Fibroblast of villous mesenchyme (primary cell): ENCODE measurements around the gene DMXL1. TPM values are rescaled to one million over a fixed set of nuclear protein-coding genes. Genes with fewer than 3 reads are reported as not detected.

Source experiments
- DNase-seq: peaks from one replicate; pipeline ENCODE4 v3.0.0-alpha.2; 2010; ENCODE audit warnings: low read depth
- H3K4me3 ChIP-seq: 2 replicates; pipeline ENCODE4 v1.5.1; 2011; ENCODE audit warnings: low read depth, mild to moderate bottlenecking, low read length
- CTCF ChIP-seq: IDR thresholded peaks from 2 replicates; pipeline ENCODE4 v1.5.1; 2012; ENCODE audit warnings: low read depth, mild to moderate bottlenecking, low read length; ENCODE audit not compliant: insufficient read depth
- total RNA-seq: library from RNA; depleted of rRNA; stranded (reverse); fragments of >200 nt; gene quantifications from 2 replicates; pipeline ENCODE4 v1.2.3, GENCODE V29; 2012

The DMXL1 gene
- total RNA-seq, 1 donor = 54.8 TPM

GRCh38 chr5:119076080-119076479, 5.2 kb downstream of the DMXL1 start:
- DNase-seq = no peak
- no peak overlapping the region for H3K4me3 ChIP-seq
- TF ChIP-seq CTCF = no peak

- DNase-seq = no peak
- TF ChIP-seq CTCF = no peak
- no peak overlapping the region for H3K4me3 ChIP-seq
Observed at GRCh38 chr5:119077444-119077843, 6.6 kb downstream of the DMXL1 start.

GRCh38 chr5:119078071-119078846, 7.4 kb downstream of the DMXL1 start:
- TF ChIP-seq CTCF = no peak
- DNase-seq = no peak
- H3K4me3 ChIP-seq = no peak overlapping the region

- peak; percentile 10 for DNase-seq
- no peak for TF ChIP-seq CTCF
- H3K4me3 ChIP-seq = no peak overlapping the region
Observed at GRCh38 chr5:119078861-119079260, 8.0 kb downstream of the DMXL1 start.

- no peak overlapping the region for H3K4me3 ChIP-seq
- DNase-seq = no peak
- TF ChIP-seq CTCF = no peak
Observed at GRCh38 chr5:119079318-119079921, 8.5 kb downstream of the DMXL1 start.

- no peak overlapping the region for H3K4me3 ChIP-seq
- DNase-seq = no peak
- no peak for TF ChIP-seq CTCF
Observed at GRCh38 chr5:119080936-119081335, 10.0 kb downstream of the DMXL1 start.
